Measurements from ENCODE around the gene IFI30.
A peak's percentile ranks its signal among the peaks of the same experiment; 100 is the strongest.

IFI30 gene

DNA sequence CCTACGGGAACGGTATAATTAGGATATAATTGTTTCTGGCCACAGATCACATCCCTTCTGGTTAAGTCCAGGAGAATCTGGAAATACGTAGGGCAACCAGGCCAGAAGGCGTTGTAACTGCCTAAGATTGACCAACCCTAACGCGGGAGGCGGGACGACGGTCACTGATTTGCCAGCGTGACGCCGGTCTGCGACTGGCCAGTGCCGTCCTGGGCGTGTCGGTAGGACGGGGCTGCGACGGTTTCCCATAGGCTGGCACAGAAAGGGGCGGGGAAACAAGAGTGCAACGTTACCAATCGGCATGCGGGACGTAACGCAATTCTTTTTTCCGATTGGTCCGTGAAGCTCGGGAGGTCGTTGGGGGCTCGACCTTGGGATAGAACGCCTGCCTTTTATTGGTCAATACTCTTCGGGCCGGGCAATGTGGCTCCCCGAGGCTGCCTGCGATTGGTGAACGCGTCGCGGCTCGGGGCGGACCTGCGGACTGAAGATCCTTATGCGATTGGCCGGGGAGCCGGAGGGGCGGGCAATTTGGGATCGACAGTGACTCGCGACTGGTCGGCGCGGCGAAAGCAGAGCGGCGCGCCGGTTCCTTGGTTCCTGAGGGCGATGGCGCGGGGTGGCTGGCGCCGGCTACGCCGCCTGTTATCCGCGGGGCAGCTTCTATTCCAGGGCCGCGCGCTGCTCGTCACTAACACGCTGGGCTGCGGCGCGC, 19.2 kb downstream of the IFI30 start, which contains the start of gene MPV17L2:
Gene MPV17L2, plus strand, starts transcription at position 546 of the 715 bp plus-strand sequence. Its CDS starts 64 bp downstream, at position 610.
- DNase-seq (ENCODE audit: low read depth): peak; percentile 100
- TF ChIP-seq, protein P1, sequence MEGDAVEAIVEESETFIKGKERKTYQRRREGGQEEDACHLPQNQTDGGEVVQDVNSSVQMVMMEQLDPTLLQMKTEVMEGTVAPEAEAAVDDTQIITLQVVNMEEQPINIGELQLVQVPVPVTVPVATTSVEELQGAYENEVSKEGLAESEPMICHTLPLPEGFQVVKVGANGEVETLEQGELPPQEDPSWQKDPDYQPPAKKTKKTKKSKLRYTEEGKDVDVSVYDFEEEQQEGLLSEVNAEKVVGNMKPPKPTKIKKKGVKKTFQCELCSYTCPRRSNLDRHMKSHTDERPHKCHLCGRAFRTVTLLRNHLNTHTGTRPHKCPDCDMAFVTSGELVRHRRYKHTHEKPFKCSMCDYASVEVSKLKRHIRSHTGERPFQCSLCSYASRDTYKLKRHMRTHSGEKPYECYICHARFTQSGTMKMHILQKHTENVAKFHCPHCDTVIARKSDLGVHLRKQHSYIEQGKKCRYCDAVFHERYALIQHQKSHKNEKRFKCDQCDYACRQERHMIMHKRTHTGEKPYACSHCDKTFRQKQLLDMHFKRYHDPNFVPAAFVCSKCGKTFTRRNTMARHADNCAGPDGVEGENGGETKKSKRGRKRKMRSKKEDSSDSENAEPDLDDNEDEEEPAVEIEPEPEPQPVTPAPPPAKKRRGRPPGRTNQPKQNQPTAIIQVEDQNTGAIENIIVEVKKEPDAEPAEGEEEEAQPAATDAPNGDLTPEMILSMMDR (conservative IDR thresholded peaks at IDR 0.05; ENCODE audit: control insufficient read depth, insufficient read depth, low read depth, low read length): no peak

DNA sequence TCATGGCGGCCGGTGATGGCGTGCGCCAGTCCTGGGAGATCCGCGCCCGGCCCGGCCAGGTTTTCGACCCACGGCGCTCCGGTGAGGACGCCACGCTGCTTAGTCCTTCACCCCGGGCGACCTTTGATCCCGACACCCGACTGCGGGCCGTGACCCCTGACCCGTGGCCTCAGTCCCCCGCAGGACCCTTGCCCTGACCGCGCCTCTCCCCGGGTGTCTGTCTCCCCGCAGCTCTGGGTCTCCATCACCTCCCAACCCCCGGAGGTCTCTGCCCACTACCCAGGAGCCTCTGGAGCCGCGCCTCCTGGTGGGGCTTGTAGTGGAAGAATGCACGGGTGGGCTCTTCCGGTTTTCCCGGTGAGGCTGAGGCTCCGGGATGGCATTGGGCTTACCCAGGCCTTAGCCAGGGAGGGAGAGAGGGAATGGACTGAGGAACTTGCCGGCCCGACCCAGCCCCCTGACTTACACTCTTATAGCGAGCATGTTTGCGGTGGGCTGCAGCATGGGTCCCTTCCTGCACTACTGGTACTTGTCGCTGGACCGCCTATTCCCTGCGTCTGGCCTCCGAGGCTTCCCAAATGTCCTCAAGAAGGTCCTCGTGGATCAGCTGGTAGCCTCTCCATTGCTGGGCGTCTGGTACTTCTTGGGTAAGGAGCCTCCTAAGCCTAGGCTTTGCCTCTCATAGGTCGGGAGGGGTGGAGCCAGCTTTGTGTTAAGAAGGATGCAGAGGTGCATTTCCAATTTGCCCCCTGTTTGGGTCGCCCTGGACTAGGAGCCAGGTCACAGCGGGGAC, 20.0 kb downstream of the IFI30 start:
- DNase-seq (ENCODE audit: low read depth): peak; percentile 8
- peak overlapping the region; percentile 77 for H3K4me3 ChIP-seq (ENCODE audit: control insufficient read depth, low read depth, low read length)
- TF ChIP-seq, protein P1 (conservative IDR thresholded peaks at IDR 0.05; ENCODE audit: control insufficient read depth, insufficient read depth, low read depth, low read length): no peak

More for the DNA sequence above, 19.2 kb downstream of the IFI30 start, which contains the start of gene MPV17L2:
- H3K4me3 ChIP-seq (ENCODE audit: control insufficient read depth, low read depth, low read length): peak within 1 kb of the TSS; percentile 77

DNA sequence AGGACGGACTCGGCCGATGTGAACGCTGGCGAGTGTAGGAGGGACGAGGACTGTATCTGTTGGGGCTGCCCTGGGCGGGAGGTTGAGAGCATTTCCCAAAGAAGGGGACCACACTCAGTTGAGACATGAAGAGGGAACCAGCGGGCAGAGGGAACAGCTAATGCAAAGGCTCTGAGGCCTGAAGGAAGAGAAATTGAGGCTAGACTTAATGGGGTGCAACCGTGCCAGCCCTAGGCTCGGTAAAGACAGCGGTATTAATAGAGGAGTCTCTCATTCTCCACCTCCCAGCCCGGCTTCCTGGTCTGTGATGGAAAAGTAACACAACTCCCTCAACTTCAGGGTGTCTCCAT, 20.5 kb downstream of the IFI30 start:
- TF ChIP-seq, protein P1 (conservative IDR thresholded peaks at IDR 0.05; ENCODE audit: control insufficient read depth, insufficient read depth, low read depth, low read length): no peak
- DNase-seq (ENCODE audit: low read depth): no peak
- H3K4me3 ChIP-seq (ENCODE audit: control insufficient read depth, low read depth, low read length): peak overlapping the region; percentile 77

DNA sequence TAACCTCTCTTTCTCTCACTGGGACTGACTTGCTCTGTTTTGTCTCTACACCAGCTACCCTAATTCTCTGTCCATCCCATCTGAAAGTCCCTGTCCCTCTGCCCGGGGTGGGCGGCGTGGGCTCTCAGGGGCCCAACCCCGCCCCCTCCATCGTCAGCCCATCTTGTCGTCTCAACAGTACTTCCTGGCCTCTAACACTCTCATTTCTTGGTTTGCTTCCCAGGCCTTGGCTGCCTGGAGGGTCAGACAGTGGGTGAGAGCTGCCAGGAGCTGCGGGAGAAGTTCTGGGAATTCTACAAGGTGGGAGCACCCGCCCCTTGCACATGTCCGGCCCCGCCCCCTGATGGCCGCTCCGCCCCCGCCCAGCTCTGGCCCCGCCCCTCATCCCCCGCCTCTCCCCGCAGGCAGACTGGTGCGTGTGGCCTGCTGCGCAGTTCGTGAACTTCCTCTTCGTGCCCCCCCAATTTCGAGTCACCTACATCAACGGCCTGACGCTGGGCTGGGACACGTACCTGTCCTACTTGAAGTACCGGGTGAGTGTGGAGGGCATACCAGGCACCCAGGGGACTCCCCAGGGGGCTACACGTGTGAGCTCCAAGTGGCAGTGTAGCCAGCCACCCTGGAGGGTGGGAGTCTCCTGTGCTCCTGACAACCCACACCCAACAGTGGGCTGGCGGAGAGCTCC, 21.1 kb downstream of the IFI30 start:
- DNase-seq (ENCODE audit: low read depth): peak; percentile 57
- peak overlapping the region; percentile 77 for H3K4me3 ChIP-seq (ENCODE audit: control insufficient read depth, low read depth, low read length)
- TF ChIP-seq, protein P1 (conservative IDR thresholded peaks at IDR 0.05; ENCODE audit: control insufficient read depth, insufficient read depth, low read depth, low read length): no peak

DNA sequence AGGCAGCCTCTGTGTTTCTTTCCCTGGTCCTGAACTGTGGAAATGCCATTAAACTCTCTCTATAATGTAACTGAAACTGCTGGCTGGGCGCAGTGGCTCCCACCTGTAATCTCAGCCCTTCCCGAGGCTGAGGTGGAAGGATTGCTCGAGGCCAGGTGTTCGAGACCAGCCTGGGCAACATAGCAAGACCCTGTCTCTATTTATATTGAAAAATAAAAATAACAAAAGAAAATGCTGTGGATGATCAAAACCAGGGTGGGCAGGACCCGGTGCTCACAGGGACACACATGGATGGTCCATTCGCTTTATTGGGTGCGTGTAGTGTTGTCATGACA, 22.9 kb downstream of the IFI30 start:
- no peak overlapping the region for H3K4me3 ChIP-seq (ENCODE audit: control insufficient read depth, low read depth, low read length)
- no peak for DNase-seq (ENCODE audit: low read depth)
- TF ChIP-seq, protein P1 (conservative IDR thresholded peaks at IDR 0.05; ENCODE audit: control insufficient read depth, insufficient read depth, low read depth, low read length): no peak

DNA sequence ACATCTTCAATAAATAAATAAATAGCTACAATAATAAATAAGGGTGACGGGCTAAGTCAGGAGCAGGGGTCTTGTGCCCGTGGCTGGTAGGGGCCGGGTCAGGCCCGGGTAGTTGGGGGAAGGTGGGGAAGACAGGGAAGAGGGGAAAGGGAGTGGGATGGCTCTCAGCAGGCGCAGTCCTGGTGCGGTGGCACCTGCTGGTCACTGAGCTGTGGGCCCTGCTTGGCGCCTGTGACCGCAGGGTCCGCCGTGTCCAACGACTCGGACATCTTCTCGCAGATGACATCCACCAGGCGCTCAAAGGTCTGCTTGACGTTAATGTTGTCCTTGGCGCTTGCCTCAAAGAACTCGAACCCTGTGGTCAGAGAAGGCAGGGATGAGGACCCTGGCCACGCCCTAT, 23.7 kb downstream of the IFI30 start:
- no peak overlapping the region for H3K4me3 ChIP-seq (ENCODE audit: control insufficient read depth, low read depth, low read length)
- TF ChIP-seq, protein P1 (conservative IDR thresholded peaks at IDR 0.05; ENCODE audit: control insufficient read depth, insufficient read depth, low read depth, low read length): no peak
- DNase-seq (ENCODE audit: low read depth): no peak
